ENCODE measurements around the gene SGSH.

SGSH gene

GRCh38 chr17:80220736-80221215 lies 643 bp upstream of the SGSH start:
- TF ChIP-seq CTCF (IDR thresholded peaks at IDR 0.05; ENCODE audit: poor library complexity, severe bottlenecking) = no peak
- no peaks in the 10 kb centered on the region for H3K4me1 ChIP-seq (ENCODE audit: insufficient read depth, poor library complexity, severe bottlenecking)
- no peaks in the 10 kb centered on the region for H3K27me3 ChIP-seq (ENCODE audit: insufficient read depth, poor library complexity, severe bottlenecking)
- DNase-seq (ENCODE audit: low spot score) = no peak
- H3K4me3 ChIP-seq (ENCODE audit: severe bottlenecking) = peak overlapping the region; percentile 77
- H3K27ac ChIP-seq (ENCODE audit: poor library complexity, severe bottlenecking) = peak overlapping the region; percentile 61
- ATAC-seq (ENCODE audit: low read depth) = peak; percentile 13; the same call in 2 of the 3 replicates
- H3K9me3 ChIP-seq (ENCODE audit: severe bottlenecking) = no peaks in the 10 kb centered on the region
- peaks cover 2% of the 10 kb centered on the region; the same call in 1 of the 2 replicates for H3K36me3 ChIP-seq (ENCODE audit: low read depth)

GRCh38 chr17:80219763-80220053 lies 425 bp downstream of the SGSH start:
- Histone ChIP-seq H3K27ac (ENCODE audit: poor library complexity, severe bottlenecking) (peak overlapping the region; percentile 61), H3K36me3 (ENCODE audit: low read depth) (peaks cover 5% of the 10 kb centered on the region; the same call in 1 of the 2 replicates), H3K27me3 (ENCODE audit: insufficient read depth, poor library complexity, severe bottlenecking) (no peaks in the 10 kb centered on the region), H3K4me1 (ENCODE audit: insufficient read depth, poor library complexity, severe bottlenecking) (no peaks in the 10 kb centered on the region), H3K9me3 (ENCODE audit: severe bottlenecking) (no peaks in the 10 kb centered on the region), H3K4me3 (ENCODE audit: severe bottlenecking) (peak overlapping the region; percentile 77)
- TF ChIP-seq CTCF (IDR thresholded peaks at IDR 0.05; ENCODE audit: poor library complexity, severe bottlenecking) = no peak
- DNase-seq (ENCODE audit: low spot score) (peak; percentile 49), ATAC-seq (ENCODE audit: low read depth) (peak; percentile 40; the same call in 2 of the 3 replicates)

GRCh38 chr17:80219013-80219762 lies 945 bp downstream of the SGSH start:
- peaks cover 5% of the 10 kb centered on the region; the same call in 1 of the 2 replicates for H3K36me3 ChIP-seq (ENCODE audit: low read depth)
- no peak for TF ChIP-seq CTCF (IDR thresholded peaks at IDR 0.05; ENCODE audit: poor library complexity, severe bottlenecking)
- H3K27ac ChIP-seq (ENCODE audit: poor library complexity, severe bottlenecking) = peak overlapping the region; percentile 61

GRCh38 chr17:80218391-80218790 lies 1.7 kb downstream of the SGSH start:
- no peak for ATAC-seq (ENCODE audit: low read depth)
- no peak for DNase-seq (ENCODE audit: low spot score)
- Histone ChIP-seq H3K4me1 (ENCODE audit: insufficient read depth, poor library complexity, severe bottlenecking) (no peaks in the 10 kb centered on the region), H3K27ac (ENCODE audit: poor library complexity, severe bottlenecking) (peak overlapping the region; percentile 61), H3K4me3 (ENCODE audit: severe bottlenecking) (no peak overlapping the region), H3K9me3 (ENCODE audit: severe bottlenecking) (no peaks in the 10 kb centered on the region), H3K27me3 (ENCODE audit: insufficient read depth, poor library complexity, severe bottlenecking) (no peaks in the 10 kb centered on the region), H3K36me3 (ENCODE audit: low read depth) (peaks cover 5% of the 10 kb centered on the region; the same call in 1 of the 2 replicates)
- no peak for TF ChIP-seq CTCF (IDR thresholded peaks at IDR 0.05; ENCODE audit: poor library complexity, severe bottlenecking)

More at GRCh38 chr17:80219013-80219762, 945 bp downstream of the SGSH start:
- Histone ChIP-seq H3K27me3 (ENCODE audit: insufficient read depth, poor library complexity, severe bottlenecking) (no peaks in the 10 kb centered on the region), H3K9me3 (ENCODE audit: severe bottlenecking) (no peaks in the 10 kb centered on the region), H3K4me3 (ENCODE audit: severe bottlenecking) (peak overlapping the region; percentile 77), H3K4me1 (ENCODE audit: insufficient read depth, poor library complexity, severe bottlenecking) (no peaks in the 10 kb centered on the region)
- DNase-seq (ENCODE audit: low spot score) = no peak
- ATAC-seq (ENCODE audit: low read depth) = peak; percentile 24

Data from RWPE2 (cell line).